GM12891 (cell line): ENCODE measurements around the gene PRRC1.
A peak's percentile ranks its signal among the peaks of the same experiment; 100 is the strongest.

Source experiments
- DNase-seq: peaks from one replicate; pipeline ENCODE4 v3.0.0; 2011; ENCODE audit warnings: low spot score; ENCODE audit not compliant: insufficient read length
- FAIRE-seq: peaks from 2 replicates; lab custom pipeline; 2011; peaks lifted over from hg19 to GRCh38; lab: Jason Lieb, UNC
- PAX5 ChIP-seq: IDR thresholded peaks from 2 replicates; pipeline ENCODE4 v1.6.1; 2011; ENCODE audit warnings: low read length, moderate library complexity, mild to moderate bottlenecking; ENCODE audit not compliant: insufficient read depth, severe bottlenecking
- POLR2A ChIP-seq: IDR thresholded peaks from 2 replicates; pipeline ENCODE4 v1.6.1; 2011; ENCODE audit warnings: low read depth, low read length, control low read depth
- POLR2AphosphoS5 ChIP-seq: IDR thresholded peaks from 2 replicates; pipeline ENCODE4 v1.6.1; 2011; ENCODE audit warnings: low read depth, low read length, control low read depth
- POU2F2 ChIP-seq: IDR thresholded peaks from 2 replicates; pipeline ENCODE4 v1.6.1; 2011; ENCODE audit warnings: low read depth, mild to moderate bottlenecking, control low read depth, low read length, moderate library complexity
- SPI1 ChIP-seq: IDR thresholded peaks from 2 replicates; pipeline ENCODE4 v1.6.1; 2011; ENCODE audit warnings: low read depth, low read length, control low read depth
- TAF1 ChIP-seq: IDR thresholded peaks from 2 replicates; pipeline ENCODE4 v1.6.1; 2011; ENCODE audit warnings: low read depth, low read length, control low read depth

The PRRC1 gene

GRCh38 chr5:127580731-127581130 lies 63.3 kb downstream of the PRRC1 start:
- no peak for TF ChIP-seq TAF1
- no peak for TF ChIP-seq POLR2AphosphoS5
- TF ChIP-seq SPI1, result no peak
- no peak for TF ChIP-seq PAX5
- no peak for TF ChIP-seq POU2F2
- no peak for TF ChIP-seq POLR2A
- FAIRE-seq (no peak), DNase-seq (no peak)

DNA sequence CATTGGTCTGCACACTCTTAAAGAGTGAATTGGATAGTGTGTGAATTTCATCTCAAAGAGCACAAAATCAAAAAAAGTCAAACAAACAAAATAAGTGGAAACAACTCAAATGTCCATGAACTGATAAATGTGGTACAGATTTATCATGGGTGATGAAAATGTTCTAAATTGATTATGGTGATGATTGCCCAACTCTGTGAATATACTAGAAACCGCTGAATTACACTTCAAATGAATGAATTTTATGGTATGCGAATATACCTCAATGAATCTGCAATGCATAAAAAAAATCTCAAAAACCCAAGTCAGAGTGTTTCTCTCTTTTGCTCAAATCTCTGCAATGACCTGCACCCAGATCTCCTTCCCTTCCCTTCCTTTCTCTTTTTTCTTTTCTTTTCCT lies 64.0 kb downstream of the PRRC1 start:
- no peak for DNase-seq
- FAIRE-seq, result no peak
- TF ChIP-seq TAF1, result no peak
- no peak for TF ChIP-seq PAX5
- no peak for TF ChIP-seq POU2F2
- no peak for TF ChIP-seq SPI1
- no peak for TF ChIP-seq POLR2A
- no peak for TF ChIP-seq POLR2AphosphoS5

DNA sequence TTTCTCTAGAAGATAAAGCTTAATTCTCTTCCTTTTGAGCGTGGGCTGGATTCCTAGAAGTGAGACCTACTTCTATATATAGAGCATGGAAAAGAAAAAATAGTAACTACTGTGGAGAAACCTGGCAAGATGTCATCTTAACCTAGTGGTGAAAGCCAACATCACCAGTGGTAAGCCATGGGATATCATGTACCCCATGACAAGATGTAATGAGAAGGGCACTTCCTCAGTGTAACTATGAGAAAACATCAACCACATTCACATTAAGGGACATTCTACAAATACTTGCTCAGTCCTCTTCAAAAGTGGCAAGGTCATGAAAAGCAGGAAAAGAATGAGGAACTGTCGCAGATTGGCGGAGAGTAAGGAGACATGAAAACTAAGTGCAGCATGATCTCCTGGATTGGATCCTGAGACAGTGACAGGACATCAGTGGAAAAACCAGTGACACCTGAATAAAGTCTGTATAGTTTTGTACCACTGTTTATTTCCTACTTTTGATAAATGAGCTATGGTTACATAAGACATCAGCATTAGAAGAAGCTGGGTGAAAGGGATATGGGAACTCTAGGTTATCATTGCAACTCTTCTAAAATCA lies 65.4 kb downstream of the PRRC1 start:
- peak; percentile 43 for FAIRE-seq
- TF ChIP-seq SPI1, result 0 out of 2 replicates have a peak, but pooled peaks have one; percentile 27
- TF ChIP-seq POU2F2, result no peak
- DNase-seq, result no peak

DNA sequence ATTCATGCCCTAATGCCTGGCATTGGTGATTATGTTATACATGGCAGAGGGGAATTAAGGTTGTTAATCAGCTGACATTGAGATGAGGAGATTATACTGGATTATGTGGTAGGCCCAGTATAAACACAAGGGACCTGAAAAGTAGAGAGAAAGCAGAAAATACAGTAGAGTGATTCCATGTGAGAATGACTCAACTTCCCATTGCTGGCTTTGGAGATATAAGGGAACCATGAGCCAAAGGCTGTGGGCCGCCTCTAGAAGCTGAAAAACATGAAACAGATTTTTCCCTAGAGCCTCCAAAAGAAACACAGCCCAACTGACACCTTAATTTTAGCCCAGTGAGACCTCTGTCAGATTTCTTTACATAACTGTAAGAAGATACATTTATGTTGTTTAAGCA lies 66.4 kb downstream of the PRRC1 start:
- TF ChIP-seq PAX5 (no peak), POLR2AphosphoS5 (no peak), SPI1 (no peak), POLR2A (no peak), TAF1 (no peak), POU2F2 (no peak)
- FAIRE-seq (no peak), DNase-seq (no peak)

GRCh38 chr5:127585661-127586060 lies 68.2 kb downstream of the PRRC1 start:
- TF ChIP-seq POLR2A (no peak), POLR2AphosphoS5 (no peak), POU2F2 (peak; percentile 91)
- DNase-seq, result no peak
- FAIRE-seq, result no peak

DNA sequence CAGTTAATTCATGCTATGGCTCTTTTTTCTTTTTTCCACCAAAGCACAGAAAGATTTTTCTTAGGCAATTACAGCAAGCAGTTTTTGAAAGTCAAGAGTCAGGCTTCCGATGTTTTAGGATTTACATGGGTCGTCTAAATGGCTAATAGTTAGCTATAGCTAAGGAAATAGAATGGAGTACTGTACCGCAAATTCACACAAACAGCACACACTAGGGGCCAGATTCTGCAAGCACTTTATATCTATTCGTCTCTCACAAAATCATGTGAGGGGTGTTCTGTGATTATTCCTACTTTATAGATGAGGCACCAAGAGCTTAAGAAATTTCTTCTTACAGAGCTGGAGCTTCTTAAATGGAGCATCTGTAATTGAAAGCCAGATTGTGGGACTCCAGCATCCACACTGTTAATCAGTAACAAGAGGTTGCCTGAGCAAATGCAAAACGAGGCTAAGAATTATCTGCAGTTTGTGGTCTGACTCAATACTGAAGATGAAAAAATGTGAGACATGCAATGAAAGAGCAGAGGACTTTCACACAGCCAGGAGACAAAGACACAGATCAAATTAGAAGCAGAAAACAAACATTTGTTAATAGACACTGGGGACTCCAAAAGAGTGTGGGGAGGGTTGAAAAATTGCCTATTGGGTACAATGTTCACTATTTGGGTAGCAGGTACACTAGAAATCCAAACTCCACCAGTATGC lies 68.8 kb downstream of the PRRC1 start:
- FAIRE-seq (peak; percentile 76), DNase-seq (no peak)
- TF ChIP-seq TAF1 (no peak), PAX5 (no peak), SPI1 (no peak), POU2F2 (no peak), POLR2A (no peak), POLR2AphosphoS5 (no peak)

GRCh38 chr5:127586811-127587210 lies 69.4 kb downstream of the PRRC1 start:
- no peak for DNase-seq
- TF ChIP-seq POLR2AphosphoS5 (no peak), TAF1 (no peak), POU2F2 (no peak), SPI1 (no peak), PAX5 (no peak), POLR2A (no peak)
- FAIRE-seq, result no peak

DNA sequence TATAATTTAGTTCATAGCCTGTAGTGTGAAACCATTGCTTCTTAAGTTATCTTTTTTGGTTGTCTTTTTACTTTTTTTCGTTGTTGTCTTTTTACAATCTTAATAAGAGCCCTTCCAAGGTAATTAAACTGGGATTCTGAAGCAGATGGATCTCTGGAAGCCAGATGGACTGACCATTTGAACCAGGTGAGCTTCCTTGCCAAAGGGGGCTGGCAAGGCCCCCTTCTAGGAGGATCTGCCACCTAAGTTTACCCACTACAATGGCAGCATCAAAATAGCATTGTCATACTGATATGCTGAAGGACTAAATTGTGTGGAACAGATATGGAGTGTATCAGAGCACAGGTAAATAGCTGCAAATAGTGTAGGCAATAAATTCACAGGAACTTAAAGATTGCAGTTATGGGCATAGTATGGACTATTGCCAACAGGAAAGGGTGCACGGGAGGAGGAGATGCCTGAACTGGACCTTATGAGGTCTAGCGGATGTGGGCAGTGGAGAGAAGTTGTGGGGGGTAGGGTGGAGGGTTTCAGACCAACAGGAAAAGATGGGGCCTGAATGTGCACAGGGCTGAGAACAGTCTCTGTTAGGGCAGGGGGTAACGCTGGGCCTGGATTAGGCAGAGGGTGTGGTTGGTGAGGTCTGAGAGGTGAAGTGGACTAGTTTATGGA lies 69.9 kb downstream of the PRRC1 start:
- FAIRE-seq (peak; percentile 63), DNase-seq (no peak)
- TF ChIP-seq TAF1 (no peak), POLR2A (no peak), POU2F2 (no peak), POLR2AphosphoS5 (no peak), PAX5 (no peak), SPI1 (no peak)

DNA sequence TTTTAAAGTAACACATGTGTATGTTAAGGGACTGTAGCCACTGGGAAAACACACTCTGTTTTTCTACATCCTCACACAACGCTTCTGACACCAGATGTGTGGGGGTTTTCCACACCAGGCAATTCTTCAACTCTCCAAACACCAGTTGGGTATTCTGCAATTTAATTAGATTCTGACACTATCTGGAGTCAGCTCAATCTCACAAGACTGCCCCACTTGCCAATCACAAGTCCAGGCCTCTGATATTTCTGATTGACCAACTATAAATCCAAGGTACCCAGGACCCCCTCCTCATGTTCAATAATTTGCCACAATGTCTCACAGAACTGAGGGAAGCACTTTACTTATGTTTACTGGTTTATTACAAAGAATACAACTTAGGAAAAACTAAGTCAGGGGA lies 70.9 kb downstream of the PRRC1 start:
- no peak for TF ChIP-seq TAF1
- no peak for TF ChIP-seq POU2F2
- no peak for TF ChIP-seq POLR2A
- no peak for TF ChIP-seq PAX5
- TF ChIP-seq SPI1, result no peak
- TF ChIP-seq POLR2AphosphoS5, result no peak
- FAIRE-seq (peak; percentile 51), DNase-seq (no peak)
